Ishikawa (cell line): ENCODE measurements around the gene UBALD2.

Source experiments
- CEBPB ChIP-seq: IDR thresholded peaks from 2 replicates; pipeline ENCODE4 v1.6.1; 2012
- CREB1 ChIP-seq: IDR thresholded peaks from 2 replicates; pipeline ENCODE4 v1.6.1; 2012; ENCODE audit warnings: low read depth
- EGR1 ChIP-seq: IDR thresholded peaks from 2 replicates; pipeline ENCODE4 v1.6.1; 2012
- EP300 ChIP-seq: IDR thresholded peaks from 2 replicates; pipeline ENCODE4 v1.6.1; 2012; ENCODE audit warnings: borderline replicate concordance
- FOXM1 ChIP-seq: IDR thresholded peaks from 2 replicates; pipeline ENCODE4 v1.6.1; 2012; ENCODE audit warnings: low read depth, borderline replicate concordance
- MAX ChIP-seq: IDR thresholded peaks from 2 replicates; pipeline ENCODE4 v1.6.1; 2012
- NFIC ChIP-seq: IDR thresholded peaks from 2 replicates; pipeline ENCODE4 v1.6.1; 2012
- RAD21 ChIP-seq: IDR thresholded peaks from 2 replicates; pipeline ENCODE4 v1.6.1; 2012; ENCODE audit warnings: low read depth
- REST ChIP-seq: IDR thresholded peaks from 2 replicates; pipeline ENCODE4 v1.6.1; 2012; ENCODE audit warnings: low read depth, mild to moderate bottlenecking
- TAF1 ChIP-seq: IDR thresholded peaks from 2 replicates; pipeline ENCODE4 v1.6.1; 2012; ENCODE audit warnings: low read depth, mild to moderate bottlenecking
- TEAD4 ChIP-seq: IDR thresholded peaks from 2 replicates; pipeline ENCODE4 v1.6.1; 2012
- USF1 ChIP-seq: IDR thresholded peaks from 2 replicates; pipeline ENCODE4 v1.6.1; 2012
- YY1 ChIP-seq: IDR thresholded peaks from 2 replicates; pipeline ENCODE4 v1.6.1; 2012; ENCODE audit warnings: low read depth
- ZBTB7A ChIP-seq: IDR thresholded peaks from 2 replicates; pipeline ENCODE4 v1.6.1; 2012; ENCODE audit warnings: low read depth

- no peak for TF ChIP-seq TEAD4
- no peak for TF ChIP-seq RAD21
- TF ChIP-seq EGR1, result no peak
- no peak for TF ChIP-seq EP300
- no peak for TF ChIP-seq FOXM1
- TF ChIP-seq CEBPB, result no peak
- no peak for TF ChIP-seq TAF1
- no peak for TF ChIP-seq USF1
- TF ChIP-seq MAX, result no peak
- no peak for TF ChIP-seq REST
- no peak for TF ChIP-seq YY1
- no peak for TF ChIP-seq CREB1
- no peak for TF ChIP-seq ZBTB7A
- TF ChIP-seq NFIC, result no peak
Observed at GRCh38 chr17:76275382-76276068, 10.4 kb downstream of the UBALD2 start.
